DND-41 (cell line): ENCODE results near the gene CASTOR1.

Experiments used
- EZH2 ChIP-seq: IDR thresholded peaks from 3 replicates; pipeline ENCODE4 v1.6.1; 2012; ENCODE audit warnings: borderline replicate concordance, low read depth, mild to moderate bottlenecking, moderate library complexity, low read length, inconsistent platforms; ENCODE audit not compliant: severe bottlenecking
- TF ChIP-seq, protein P1 (sequence below): IDR thresholded peaks from 2 replicates; pipeline ENCODE4 v1.5.1; 2012; ENCODE audit warnings: borderline replicate concordance, low read length, moderate library complexity, mild to moderate bottlenecking; ENCODE audit not compliant: poor library complexity, severe bottlenecking; ENCODE audit errors: extremely low read depth

DNA sequence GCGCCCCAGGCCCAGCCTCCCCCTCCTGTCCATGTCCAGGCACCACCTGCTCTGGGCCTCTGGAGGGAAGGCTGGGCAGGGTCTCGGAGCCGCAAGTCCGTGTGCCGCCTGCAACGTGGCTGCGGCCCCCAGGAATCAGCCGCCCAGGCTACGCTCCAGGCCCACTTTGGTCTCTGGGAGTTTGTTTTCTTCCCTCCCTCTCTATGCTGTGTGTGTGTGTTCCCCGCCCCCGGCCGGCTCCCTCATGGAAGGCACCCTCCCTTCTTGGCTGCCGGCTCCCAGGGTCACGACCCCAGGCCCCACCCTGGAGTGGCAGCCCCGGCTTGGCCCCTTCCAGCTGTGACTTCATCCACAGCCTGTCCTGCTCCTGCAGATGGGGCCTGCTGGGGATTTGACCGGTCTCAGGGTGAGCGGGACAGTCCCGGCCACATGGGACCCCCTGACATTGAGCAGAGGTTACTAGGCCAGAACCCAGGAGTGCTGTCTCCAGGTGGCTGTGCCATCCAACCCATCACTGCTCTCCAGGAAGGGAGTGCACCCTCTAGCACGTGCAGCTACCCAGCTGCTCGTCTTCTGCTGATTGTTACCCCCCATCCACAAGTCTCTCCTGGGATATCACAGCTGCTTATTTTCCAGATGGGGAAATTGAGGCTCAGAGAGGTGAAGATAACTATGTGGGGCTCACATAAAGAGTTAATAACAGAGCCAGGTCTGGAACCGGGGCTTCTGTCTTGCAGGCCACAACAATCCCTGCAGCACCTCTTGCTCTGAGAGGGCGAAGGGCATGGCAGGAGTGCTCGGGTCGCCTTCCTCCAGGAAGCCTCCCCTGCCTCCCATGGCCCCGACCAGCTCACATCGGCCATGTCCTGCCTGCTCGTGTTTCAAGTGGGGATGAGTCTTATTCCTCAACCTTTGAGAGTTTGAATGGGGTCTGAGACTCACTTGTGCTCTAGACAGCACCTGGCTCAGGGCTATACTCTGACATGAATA lies 40.0 kb downstream of the CASTOR1 start:
- TF ChIP-seq, protein P1, sequence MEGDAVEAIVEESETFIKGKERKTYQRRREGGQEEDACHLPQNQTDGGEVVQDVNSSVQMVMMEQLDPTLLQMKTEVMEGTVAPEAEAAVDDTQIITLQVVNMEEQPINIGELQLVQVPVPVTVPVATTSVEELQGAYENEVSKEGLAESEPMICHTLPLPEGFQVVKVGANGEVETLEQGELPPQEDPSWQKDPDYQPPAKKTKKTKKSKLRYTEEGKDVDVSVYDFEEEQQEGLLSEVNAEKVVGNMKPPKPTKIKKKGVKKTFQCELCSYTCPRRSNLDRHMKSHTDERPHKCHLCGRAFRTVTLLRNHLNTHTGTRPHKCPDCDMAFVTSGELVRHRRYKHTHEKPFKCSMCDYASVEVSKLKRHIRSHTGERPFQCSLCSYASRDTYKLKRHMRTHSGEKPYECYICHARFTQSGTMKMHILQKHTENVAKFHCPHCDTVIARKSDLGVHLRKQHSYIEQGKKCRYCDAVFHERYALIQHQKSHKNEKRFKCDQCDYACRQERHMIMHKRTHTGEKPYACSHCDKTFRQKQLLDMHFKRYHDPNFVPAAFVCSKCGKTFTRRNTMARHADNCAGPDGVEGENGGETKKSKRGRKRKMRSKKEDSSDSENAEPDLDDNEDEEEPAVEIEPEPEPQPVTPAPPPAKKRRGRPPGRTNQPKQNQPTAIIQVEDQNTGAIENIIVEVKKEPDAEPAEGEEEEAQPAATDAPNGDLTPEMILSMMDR: no peak
- no peak for TF ChIP-seq EZH2
